ENCODE results near the gene LRP2. TPM values are rescaled to one million over a fixed set of nuclear protein-coding genes. Genes with fewer than 3 reads are reported as not detected.

LRP2 gene
- total and polyA plus RNA-seq, 10 of the 15 experiments (the other 5 are each of a cell fraction or from before 2014, with no cell fraction given), result 0.01 to 0.19 (median 0.06) TPM; not detected in 5

- no TSS peak for BruUV-seq (replicated peaks)
- Histone ChIP-seq H3K4me2 (ENCODE audit: control insufficient read depth, insufficient read depth) (no peak overlapping the region), H4K20me1 (ENCODE audit: control insufficient read depth, insufficient read depth) (no peaks in the 10 kb centered on the region), H3K36me3 (ENCODE audit: control insufficient read depth in 2 of 2, insufficient read depth in 2 of 2, low read length in 1 of 2) (no peaks in the 10 kb centered on the region), H3K79me2 (ENCODE audit: control insufficient read depth, insufficient read depth, low read length) (no peaks in the 10 kb centered on the region), H3K27ac (ENCODE audit: control insufficient read depth, insufficient read depth) (no peak overlapping the region), H3K4me3 (no peak overlapping the region), H3K9me3 (replicated peaks; ENCODE audit: control insufficient read depth, insufficient read depth, low read length) (no peaks in the 10 kb centered on the region), H3K9ac (ENCODE audit: control insufficient read depth, insufficient read depth, low read length) (no peak overlapping the region), H2AFZ (ENCODE audit: control insufficient read depth, low read depth, low read length) (no peak overlapping the region), H3K27me3 (replicated peaks in 1 of 2; ENCODE audit: control insufficient read depth in 2 of 2, insufficient read depth in 2 of 2, low read length in 1 of 2) (no peaks in the 10 kb centered on the region), H3K4me1 (ENCODE audit: control insufficient read depth, insufficient read depth, low read length) (peaks cover 8% of the 10 kb centered on the region)
- no peak for TF ChIP-seq IRF4 (IDR thresholded peaks at IDR 0.05; ENCODE audit: low read depth, low read length)
- TF ChIP-seq NFIC (IDR thresholded peaks at IDR 0.05; ENCODE audit: low read depth, low read length), result no peak
- TF ChIP-seq ATF2 (IDR thresholded peaks at IDR 0.05; ENCODE audit: low read length), result no peak
- TF ChIP-seq FOS (IDR thresholded peaks at IDR 0.05; ENCODE audit: borderline replicate concordance, extremely low read depth, insufficient read length), result no peak
- no peak for TF ChIP-seq HDGF (IDR thresholded peaks at IDR 0.05)
- ChIA-PET POLR2A (no interaction called here), CTCF (interaction anchor here (1.3 kb wide), 1 partner anchor 60 kb away, joined by 3 read pairs; no protein-coding TSS in a partner anchor), RAD21 (ENCODE audit: unreplicated experiment) (no interaction called here), SMC1A (ENCODE audit: uncharacterized antibody, unreplicated experiment) (no interaction called here)
- FAIRE-seq (no peak), ATAC-seq (no peak), DNase-seq (ENCODE audit: low read depth, low spot score) (no peak)
- intact Hi-C loops (cut with micrococcal nuclease; ENCODE audit: unreplicated experiment) (no loop called here), in situ Hi-C loops (cut with MboI) (no loop called here)
- 55% methylated on average over 5 of the region's 5 CpGs for WGBS (ENCODE audit: insufficient coverage, insufficient replicate concordance, low lambda C conversion rate, missing lambda C conversion rate)
These were observed 280.8 kb downstream of the LRP2 start for GRCh38 chr2:169081551-169081950.

- no peaks in the 10 kb centered on the region for H3K9me3 ChIP-seq (replicated peaks; ENCODE audit: control insufficient read depth, insufficient read depth, low read length)
- FAIRE-seq (no peak), ATAC-seq (peak; percentile 91), DNase-seq (ENCODE audit: low read depth, low spot score) (peak; percentile 20)
- H3K4me3 ChIP-seq, result no peak overlapping the region
- in situ Hi-C loops (cut with MboI), result no loop called here
- ChIA-PET CTCF (no interaction called here), RAD21 (ENCODE audit: unreplicated experiment) (no interaction called here), SMC1A (ENCODE audit: uncharacterized antibody, unreplicated experiment) (no interaction called here), POLR2A (no interaction called here)
- H3K4me1 ChIP-seq (ENCODE audit: control insufficient read depth, insufficient read depth, low read length), result peaks cover 8% of the 10 kb centered on the region
- H3K36me3 ChIP-seq (ENCODE audit: control insufficient read depth in 2 of 2, insufficient read depth in 2 of 2, low read length in 1 of 2), result no peaks in the 10 kb centered on the region
- intact Hi-C loops (cut with micrococcal nuclease; ENCODE audit: unreplicated experiment), result no loop called here
- no peak overlapping the region for H3K27ac ChIP-seq (ENCODE audit: control insufficient read depth, insufficient read depth)
- no peak overlapping the region for H2AFZ ChIP-seq (ENCODE audit: control insufficient read depth, low read depth, low read length)
- H4K20me1 ChIP-seq (ENCODE audit: control insufficient read depth, insufficient read depth), result no peaks in the 10 kb centered on the region
- H3K9ac ChIP-seq (ENCODE audit: control insufficient read depth, insufficient read depth, low read length), result no peak overlapping the region
- no peaks in the 10 kb centered on the region for H3K27me3 ChIP-seq (replicated peaks in 1 of 2; ENCODE audit: control insufficient read depth in 2 of 2, insufficient read depth in 2 of 2, low read length in 1 of 2)
- BruUV-seq (replicated peaks), result no TSS peak
- WGBS (ENCODE audit: insufficient coverage, insufficient replicate concordance, low lambda C conversion rate, missing lambda C conversion rate), result 29% methylated on average over 2 of the region's 2 CpGs
- H3K79me2 ChIP-seq (ENCODE audit: control insufficient read depth, insufficient read depth, low read length), result no peaks in the 10 kb centered on the region
- no peak overlapping the region for H3K4me2 ChIP-seq (ENCODE audit: control insufficient read depth, insufficient read depth)
- TF ChIP-seq SKIL (IDR thresholded peaks at IDR 0.05; ENCODE audit: low read depth, poor library complexity, severe bottlenecking) (no peak), MYB (IDR thresholded peaks at IDR 0.05; ENCODE audit: borderline replicate concordance, low read depth, low read length) (no peak), NR2C2 (IDR thresholded peaks at IDR 0.05; ENCODE audit: borderline replicate concordance, control insufficient read depth, insufficient read length, low read depth) (no peak), CHD1 (IDR thresholded peaks at IDR 0.05; ENCODE audit: low read depth, low read length) (no peak), RELA (IDR thresholded peaks at IDR 0.05; ENCODE audit: borderline replicate concordance, partially characterized antibody) (no peak), SRF (IDR thresholded peaks at IDR 0.05; ENCODE audit: low read depth in 2 of 2, low read length in 2 of 2) (peak; percentile 62 to 80; a peak in 3 of 4 replicates), FOS (IDR thresholded peaks at IDR 0.05; ENCODE audit: borderline replicate concordance, extremely low read depth, insufficient read length) (no peak), HDGF (IDR thresholded peaks at IDR 0.05) (no peak), SPI1 (IDR thresholded peaks at IDR 0.05; ENCODE audit: borderline replicate concordance, insufficient read depth, low read depth, low read length) (peak; percentile 85), EGR1 (IDR thresholded peaks at IDR 0.05; ENCODE audit: borderline replicate concordance in 1 of 2, low read depth in 2 of 2, low read length in 2 of 2) (no peak)
These were observed 281.9 kb downstream of the LRP2 start for GRCh38 chr2:169080250-169081069.

All from GM12878 (cell line).